K562 (cell line): ENCODE measurements around the gene PIK3R1. TPM values are rescaled to one million over a fixed set of nuclear protein-coding genes. Genes with fewer than 3 reads are reported as not detected.

ENCODE experiments used
- ATF4 ChIP-seq: fragments of 450-650 bp; formaldehyde crosslinking; IDR thresholded peaks from 2 replicates; pipeline ENCODE4 v1.4.0; 2022; ENCODE audit warnings: mild to moderate bottlenecking, moderate library complexity
- CTCFL ChIP-seq: IDR thresholded peaks from 2 replicates; pipeline ENCODE4 v1.6.1; 2011; ENCODE audit warnings: borderline replicate concordance, low read depth, mild to moderate bottlenecking, moderate library complexity, low read length; ENCODE audit not compliant: insufficient read depth, poor library complexity, severe bottlenecking
- HDAC6 ChIP-seq: IDR thresholded peaks from 2 replicates; pipeline ENCODE4 v1.6.1; 2012; ENCODE audit warnings: low read depth, mild to moderate bottlenecking, control low read depth, inconsistent platforms, low read length, moderate library complexity
- NFE2 ChIP-seq: IDR thresholded peaks from 2 replicates; pipeline ENCODE4 v1.6.1; 2014; ENCODE audit warnings: antibody characterized with exemption, low read depth
- NFE2L1 ChIP-seq: fragments of 450-650 bp; IDR thresholded peaks from 2 replicates; pipeline ENCODE4 v1.6.1; 2016; ENCODE audit warnings: missing genetic modification characterization, low read depth, mild to moderate bottlenecking, missing compliant biosample characterization, moderate library complexity, borderline replicate concordance
- NR1H2 ChIP-seq: sonication (generic); formaldehyde crosslinking; IDR thresholded peaks from 2 replicates; pipeline ENCODE4 v1.4.0; 2020; ENCODE audit warnings: mild to moderate bottlenecking, missing genetic modification reagents
- RBBP5 ChIP-seq: fragments of 200-600 bp; sonication (generic); IDR thresholded peaks from 2 replicates; pipeline ENCODE4 v1.6.1; 2012; ENCODE audit warnings: borderline replicate concordance, mild to moderate bottlenecking, low read length, control low read depth, inconsistent platforms; ENCODE audit not compliant: insufficient read depth, poor library complexity, severe bottlenecking
- REST ChIP-seq, 2 experiments: fragments of 450-650 bp; formaldehyde crosslinking in 1 of 2; IDR thresholded peaks; 2 replicates each; pipeline versions ENCODE4 v1.4.0 to v1.6.1; 2014 to 2020; ENCODE audit warnings: mild to moderate bottlenecking in 2 of 2, borderline replicate concordance in 1 of 2, low read depth in 1 of 2
- SOX6 ChIP-seq: fragments of 450-650 bp; IDR thresholded peaks from 2 replicates; pipeline ENCODE4 v1.6.1; 2014; ENCODE audit warnings: mild to moderate bottlenecking
- TCFL5 ChIP-seq: fragments of 250-450 bp; sonication (Bioruptor Pico); conservative IDR thresholded peaks from 2 replicates; pipeline ENCODE4 v1.6.1; 2021; ENCODE audit warnings: mild to moderate bottlenecking, moderate library complexity, matching md5 sums
- THRA ChIP-seq: fragments of 450-650 bp; IDR thresholded peaks from 2 replicates; pipeline ENCODE4 v1.6.1; 2017; ENCODE audit warnings: mild to moderate bottlenecking, moderate library complexity
- ZFPM2 ChIP-seq: fragments of 250-450 bp; sonication (Bioruptor Pico); IDR thresholded peaks from 2 replicates; pipeline ENCODE4 v1.5.1; 2022; ENCODE audit warnings: mild to moderate bottlenecking
- ZNF253 ChIP-seq: fragments of 250-450 bp; sonication (Bioruptor Pico); conservative IDR thresholded peaks from 2 replicates; pipeline ENCODE4 v1.6.1; 2021; ENCODE audit warnings: mild to moderate bottlenecking
- ZNF76 ChIP-seq: fragments of 250-450 bp; sonication (Bioruptor Pico); IDR thresholded peaks from 2 replicates; pipeline ENCODE4 v1.4.0; 2020; ENCODE audit warnings: mild to moderate bottlenecking, moderate library complexity, borderline replicate concordance
- polyA plus RNA-seq, 8 experiments: library from polyadenylated mRNA; depleted of rRNA in 4 of 8; stranded (reverse) in 5 of 8; unstranded in 3 of 8; fragments of >200 nt; fragmentation: Nextera tagmentation in 2 of 8; fragmentation: Illumina TruSeq in 1 of 8; extraction: Ambion mirVana in 2 of 8; extraction: Trizol in 1 of 8; gene quantifications; 2 replicates each; pipeline versions ENCODE4 v1.2.1 to v1.2.3, GENCODE V29; 2011 to 2014; ENCODE audit warnings: inconsistent platforms in 1 of 8, missing spikeins in 1 of 8
- total RNA-seq, 7 experiments: library from RNA; depleted of rRNA in 6 of 7; stranded (reverse); fragments of >200 nt in 6 of 7; fragmentation: Illumina TruSeq in 2 of 7; extraction: Trizol in 2 of 7; gene quantifications; 2 replicates each; pipeline versions ENCODE4 v1.2.1 to v1.2.3, GENCODE V29; 2011 to 2021; ENCODE audit warnings: low replicate concordance in 1 of 7

Gene PIK3R1
- total and polyA plus RNA-seq, 9 of the 15 experiments (the other 6 are each of a cell fraction or from before 2014, with no cell fraction given), result 1.1 to 9.7 (median 4.8) TPM

- peak; percentile 98 for TF ChIP-seq NFE2
- no peak for TF ChIP-seq REST (IDR thresholded peaks at IDR 0.05; ENCODE audit: borderline replicate concordance)
- TF ChIP-seq REST (CRISPR knock-in tag; IDR thresholded peaks at IDR 0.05; ENCODE audit: low read depth), result no peak
- peak; percentile 66; the same call in 1 of the 2 replicates for TF ChIP-seq SOX6
- no peak for TF ChIP-seq HDAC6
- no peak for TF ChIP-seq ZNF253
- no peak for TF ChIP-seq ZNF76 (CRISPR knock-in tag)
- no peak for TF ChIP-seq CTCFL
- TF ChIP-seq NFE2L1 (tag), result peak; percentile 87
- TF ChIP-seq RBBP5, result no peak
- TF ChIP-seq ZFPM2, result no peak
- no peak for TF ChIP-seq TCFL5
- TF ChIP-seq NR1H2 (CRISPR knock-in tag), result no peak
- TF ChIP-seq ATF4 (CRISPR knock-in tag), result no peak
- no peak for TF ChIP-seq THRA
Measured at GRCh38 chr5:68344447-68345111, 129.0 kb downstream of the PIK3R1 start (continued).
